Dermis blood vessel endothelial cell (primary cell): Measurements from ENCODE around the gene GJA4. TPM values are rescaled to one million over a fixed set of nuclear protein-coding genes. Genes with fewer than 3 reads are reported as not detected.
A peak's percentile ranks its signal among the peaks of the same experiment; 100 is the strongest.
"Not testable (repeated sequence)": the region's sequence is repeated elsewhere in the genome, so short reads cannot be mapped to it uniquely, and the experiment has no call there.

Source experiments
- DNase-seq: peaks from one replicate; pipeline ENCODE4 v3.0.0; 2010
- total RNA-seq: library from RNA; depleted of rRNA; stranded (reverse); fragments of >200 nt; gene quantifications from 2 replicates; pipeline ENCODE4 v1.2.3, GENCODE V29; 2014

GJA4 gene
- total RNA-seq, 1 donor from 2014 or later = 54.3 TPM

DNA sequence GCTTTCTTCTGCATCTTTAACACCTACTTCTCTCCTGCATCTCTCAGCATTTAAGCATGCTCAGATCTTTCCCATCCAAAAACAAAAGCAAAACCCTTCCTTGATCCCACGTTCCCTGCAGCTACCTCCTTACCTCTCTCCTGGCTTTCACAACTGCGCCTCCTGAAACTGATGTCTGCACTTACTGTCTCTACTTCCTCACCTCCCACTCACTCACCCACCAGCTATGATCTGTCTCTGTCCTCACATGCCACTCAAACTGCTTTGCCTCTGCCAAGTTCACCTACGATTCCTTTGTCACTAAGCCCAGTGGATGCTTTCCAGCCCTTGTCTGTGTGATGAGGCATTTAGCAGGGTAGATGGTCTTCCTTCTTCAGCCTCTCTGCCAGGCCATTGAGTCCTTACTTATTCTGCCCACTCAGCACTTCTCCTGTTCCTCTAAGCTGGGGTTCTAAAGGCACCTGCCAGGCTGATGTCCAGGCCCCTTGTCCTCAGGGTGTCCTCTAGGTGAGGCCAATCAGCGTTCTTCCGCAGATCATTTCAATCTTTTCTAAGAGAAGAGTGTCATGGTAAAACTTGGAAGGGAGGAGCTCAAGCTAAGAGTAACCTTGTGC is 21.8 kb upstream of the GJA4 start:
- DNase-seq = no peak

DNA sequence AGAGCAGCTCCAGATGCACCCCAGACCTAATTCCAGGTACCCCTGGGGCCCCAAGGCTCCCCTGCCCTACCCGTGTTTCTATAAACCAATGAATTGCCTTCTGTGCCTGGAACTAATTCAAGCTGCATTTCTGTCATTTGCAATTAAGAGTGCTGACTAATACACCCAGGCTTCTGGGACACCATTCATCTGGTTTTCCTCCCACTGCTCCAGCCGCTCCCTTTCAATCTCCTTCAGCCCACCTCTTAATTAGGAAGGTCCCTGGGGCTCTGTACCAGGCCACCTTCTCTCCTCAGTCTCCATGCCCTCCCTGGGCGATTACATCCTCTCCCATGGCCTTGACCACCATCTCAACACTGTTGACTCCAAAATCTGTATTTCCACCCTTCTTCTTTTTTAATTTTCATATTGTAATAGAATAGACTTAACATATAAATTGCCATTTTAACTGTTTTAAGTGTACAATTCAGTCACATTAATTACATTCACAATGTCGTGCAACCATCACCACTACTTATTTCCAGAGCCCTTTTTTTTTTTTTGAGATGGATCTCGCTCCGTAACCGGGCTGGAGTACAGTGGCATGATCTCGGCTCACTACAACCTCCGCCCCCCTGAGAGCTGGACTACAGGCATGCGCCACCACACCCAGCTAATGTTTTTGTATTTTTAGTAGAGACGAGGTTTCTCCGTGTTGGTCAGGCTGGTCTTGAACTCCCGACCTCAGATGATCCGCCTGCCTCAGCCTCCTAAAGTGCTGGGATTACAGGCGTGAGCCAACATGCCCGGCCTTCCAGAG is 21.0 kb upstream of the GJA4 start:
- no peak for DNase-seq

DNA sequence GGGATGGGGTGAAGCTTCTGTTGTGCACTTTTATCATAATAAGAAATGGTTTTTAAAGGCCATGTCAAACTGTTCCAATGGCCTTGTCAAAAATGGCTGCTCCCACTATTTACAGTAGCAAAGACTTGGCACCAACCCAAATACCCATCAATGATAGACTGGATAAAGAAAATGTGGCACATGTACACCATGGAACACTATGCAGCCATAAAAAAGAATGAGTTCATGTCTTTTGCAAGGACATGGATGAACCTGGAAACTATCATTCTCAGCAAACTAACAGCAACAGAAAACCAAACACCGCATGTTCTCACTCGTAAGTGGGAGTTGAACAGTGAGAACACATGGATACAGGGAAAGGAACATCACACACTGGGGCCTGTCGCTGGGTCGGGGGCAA is 19.7 kb upstream of the GJA4 start:
- DNase-seq = not testable (repeated sequence)

DNA sequence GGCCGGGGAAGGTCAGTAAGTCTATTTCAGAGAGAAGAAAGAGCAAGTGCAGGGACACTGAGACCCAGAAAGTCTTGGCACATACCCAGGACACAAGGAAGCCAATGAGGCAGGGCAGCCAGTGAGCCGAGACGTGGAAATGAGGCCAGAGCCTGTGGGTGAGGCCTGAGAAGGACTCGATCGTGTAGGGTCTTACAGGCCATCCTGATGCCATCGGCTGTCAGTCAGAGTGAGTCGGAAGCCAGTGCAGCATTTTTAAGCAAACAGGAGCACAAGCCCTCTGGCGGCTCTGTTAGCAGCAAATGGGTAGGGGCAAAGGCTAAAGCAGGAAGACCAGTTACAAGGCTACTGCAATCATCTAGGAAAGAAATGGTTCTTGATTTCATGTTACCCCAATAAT is 17.8 kb upstream of the GJA4 start:
- DNase-seq = no peak

DNA sequence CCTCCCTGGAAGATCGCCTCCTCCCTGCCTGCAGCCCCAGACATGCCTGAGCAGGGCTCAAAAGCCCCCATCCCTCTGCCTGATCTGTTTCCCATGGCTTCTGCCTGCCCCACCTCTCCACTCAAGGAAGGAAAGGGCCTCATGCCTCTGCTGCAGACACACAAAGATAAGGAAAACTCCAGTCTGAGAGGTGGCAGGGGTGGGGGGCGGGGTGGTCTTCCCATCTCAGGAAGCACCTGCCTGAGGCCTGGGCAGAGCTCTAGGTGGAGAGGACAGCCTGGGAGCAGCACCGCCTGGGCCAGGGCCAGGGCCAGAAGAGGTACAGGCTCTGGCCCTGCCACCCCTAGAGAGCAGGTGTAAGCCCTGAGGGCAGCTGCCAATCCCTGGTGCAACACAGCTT is 15.9 kb upstream of the GJA4 start:
- DNase-seq = no peak

DNA sequence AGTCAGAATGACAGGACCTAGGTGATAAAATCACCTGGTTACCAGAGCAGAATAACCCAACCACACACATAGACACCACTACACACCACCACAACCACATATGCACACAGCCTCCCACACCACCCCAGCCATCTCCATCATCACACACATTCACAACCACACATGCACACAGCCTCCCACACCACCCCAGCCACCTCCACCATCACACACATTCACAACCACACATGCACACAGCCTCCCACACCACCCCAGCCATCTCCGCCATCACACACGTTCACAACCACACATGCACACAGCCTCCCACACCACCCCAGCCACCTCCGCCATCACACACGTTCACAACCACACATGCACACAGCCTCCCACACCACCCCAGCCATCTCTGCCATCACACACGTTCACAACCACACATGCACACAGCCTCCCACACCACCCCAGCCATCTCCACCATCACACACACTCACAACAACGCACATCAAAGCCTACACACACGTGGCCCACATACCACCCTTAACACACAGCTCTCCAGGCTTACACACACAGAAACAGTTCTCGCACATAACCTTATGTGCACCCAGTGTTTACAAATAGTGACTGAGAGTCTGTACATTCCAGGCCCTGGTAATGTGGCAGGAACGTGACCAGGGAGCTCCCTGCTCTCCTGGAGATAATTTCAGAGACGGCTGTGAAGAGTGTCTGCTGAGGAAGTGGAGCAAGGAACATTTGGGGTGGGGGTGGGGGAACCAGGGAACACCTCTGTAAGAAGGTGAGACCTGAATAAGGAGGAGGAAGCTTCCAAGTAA is 15.1 kb upstream of the GJA4 start:
- no peak for DNase-seq

DNA sequence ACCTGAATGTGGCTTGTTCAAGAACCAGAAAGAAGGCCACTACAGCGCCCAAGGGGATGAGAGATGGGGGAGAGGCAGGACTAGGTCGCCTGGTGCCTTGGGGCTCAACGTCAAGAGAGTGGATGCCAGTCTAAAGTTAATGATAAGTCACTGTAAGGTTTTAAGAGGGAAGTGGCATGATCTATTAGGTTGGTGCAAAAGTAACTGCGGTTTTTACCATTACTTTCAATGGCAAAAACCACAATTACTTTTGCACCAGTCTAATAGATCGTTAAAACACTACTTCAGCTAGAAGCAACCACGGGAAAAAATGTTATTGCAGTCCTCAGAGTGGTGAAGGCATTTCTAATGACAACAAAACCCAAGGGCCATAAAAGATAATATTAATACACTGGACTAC is 14.4 kb upstream of the GJA4 start:
- DNase-seq = no peak

DNA sequence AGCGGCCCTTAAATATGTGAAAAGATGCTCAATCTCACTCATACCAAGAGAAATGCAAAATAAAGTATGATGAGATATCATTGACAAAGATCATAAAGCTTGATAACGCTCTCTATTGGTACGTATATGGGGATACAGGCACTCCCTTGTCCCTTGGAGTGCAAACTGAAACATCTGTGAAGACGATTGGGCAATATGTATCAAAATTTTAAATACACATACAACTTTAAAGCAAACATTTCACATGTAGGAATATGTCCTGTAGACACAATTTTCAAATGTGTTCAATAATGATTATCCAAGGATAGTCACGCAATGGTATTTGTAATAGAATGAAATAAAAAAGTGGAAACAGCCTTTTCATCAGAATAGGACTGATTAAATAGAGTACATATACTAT is 13.8 kb upstream of the GJA4 start:
- DNase-seq = no peak

DNA sequence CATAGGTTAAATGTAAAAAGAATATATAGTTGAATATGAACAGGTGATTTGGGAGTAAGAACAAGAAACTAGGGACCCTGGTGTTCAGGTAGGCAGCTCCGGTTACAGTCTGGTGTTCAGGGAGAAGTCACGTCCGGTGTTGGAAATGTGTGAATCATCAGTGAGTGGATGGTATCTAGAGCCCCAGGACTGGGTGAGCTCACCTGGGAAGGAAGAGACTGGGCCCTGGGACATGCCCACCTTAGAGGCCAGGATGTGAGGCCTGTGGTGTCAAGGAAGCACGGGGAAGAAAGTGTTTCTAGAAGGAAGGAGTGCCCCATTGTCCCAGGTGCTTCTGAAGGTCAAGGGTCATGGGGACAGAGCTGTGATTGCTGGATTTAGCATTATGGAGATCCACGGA is 13.3 kb upstream of the GJA4 start:
- no peak for DNase-seq

DNA sequence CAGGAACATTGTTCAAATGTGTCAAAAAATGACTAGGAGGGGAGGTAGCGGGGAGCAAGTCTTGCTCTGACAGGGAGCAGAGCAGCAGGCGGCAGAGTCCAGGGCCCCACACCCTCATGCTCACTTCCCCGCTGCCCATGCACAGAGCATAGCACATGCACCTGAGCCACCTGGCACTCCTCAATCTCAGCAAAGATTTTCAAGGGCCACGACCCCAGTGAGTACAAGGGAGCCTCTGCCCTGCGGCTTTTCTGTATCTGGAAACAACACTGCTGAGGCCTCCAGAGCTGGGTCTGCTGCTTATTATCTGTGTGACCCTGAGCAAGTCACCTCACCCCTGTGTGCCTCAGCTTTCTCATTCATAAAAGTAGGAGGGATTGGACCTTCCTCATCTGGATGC is 12.8 kb upstream of the GJA4 start:
- DNase-seq = no peak

DNA sequence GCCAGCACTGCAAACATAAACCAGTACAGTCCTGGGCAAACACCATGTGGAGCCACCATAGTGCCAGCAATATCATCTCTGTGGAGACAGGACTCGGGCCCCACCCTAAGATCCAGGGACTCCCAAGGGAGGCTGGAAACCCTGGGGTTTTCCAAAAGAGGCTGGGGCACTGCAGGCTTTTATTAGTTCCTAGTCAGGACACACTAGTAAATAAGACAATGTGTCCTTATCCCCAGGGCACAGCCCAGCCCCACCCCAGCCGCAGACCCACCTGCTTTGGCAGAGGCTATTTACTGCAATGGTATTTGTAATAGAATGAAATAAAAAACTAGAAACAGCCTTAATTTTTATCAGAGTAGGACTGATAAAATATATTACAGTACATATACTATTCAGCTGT is 12.3 kb upstream of the GJA4 start:
- DNase-seq = no peak

DNA sequence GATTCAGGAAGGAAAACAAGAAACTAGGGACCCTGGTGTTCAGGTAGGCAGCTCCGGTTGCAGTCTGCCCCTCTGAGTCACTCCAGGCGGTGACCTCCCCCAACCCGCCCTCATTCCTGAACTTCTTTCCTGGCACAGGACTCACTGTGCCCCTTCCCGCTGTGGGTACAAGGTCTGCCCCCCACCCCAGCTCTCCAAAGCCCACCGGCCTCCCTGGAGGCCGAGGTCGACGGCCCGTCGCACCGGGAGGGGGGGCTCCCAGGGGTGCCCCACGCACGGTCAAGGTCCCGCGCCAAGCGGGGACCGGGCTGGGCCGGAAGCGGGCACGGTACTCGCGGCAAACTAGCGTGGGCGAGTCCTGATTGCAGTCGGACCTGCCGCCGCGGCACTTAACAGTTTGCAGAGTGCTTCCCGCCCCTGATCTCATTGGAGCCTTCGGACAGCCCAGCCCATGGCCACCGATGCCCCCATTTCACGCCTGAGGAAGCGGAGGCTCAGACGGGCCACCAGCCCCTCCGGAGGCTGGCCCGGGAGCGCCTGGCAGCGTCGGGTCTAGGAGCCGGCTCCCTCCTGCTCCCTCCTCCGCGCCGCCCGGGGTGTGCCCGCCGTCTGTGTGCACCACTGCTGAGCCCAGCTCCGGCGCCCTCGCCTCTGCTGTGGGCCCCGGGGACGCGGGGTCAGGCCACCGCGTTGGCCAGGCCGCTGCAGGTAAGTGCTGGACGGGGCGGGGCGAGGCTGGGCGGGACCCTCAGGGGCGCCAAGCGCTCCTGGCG is 11.5 kb upstream of the GJA4 start, which contains the start of gene GJB3:
Gene GJB3 (plus strand): TSS at position 144 of the 773 bp plus-strand sequence. CDS start 3,549 bp downstream, outside the sequence.
- DNase-seq = no peak

DNA sequence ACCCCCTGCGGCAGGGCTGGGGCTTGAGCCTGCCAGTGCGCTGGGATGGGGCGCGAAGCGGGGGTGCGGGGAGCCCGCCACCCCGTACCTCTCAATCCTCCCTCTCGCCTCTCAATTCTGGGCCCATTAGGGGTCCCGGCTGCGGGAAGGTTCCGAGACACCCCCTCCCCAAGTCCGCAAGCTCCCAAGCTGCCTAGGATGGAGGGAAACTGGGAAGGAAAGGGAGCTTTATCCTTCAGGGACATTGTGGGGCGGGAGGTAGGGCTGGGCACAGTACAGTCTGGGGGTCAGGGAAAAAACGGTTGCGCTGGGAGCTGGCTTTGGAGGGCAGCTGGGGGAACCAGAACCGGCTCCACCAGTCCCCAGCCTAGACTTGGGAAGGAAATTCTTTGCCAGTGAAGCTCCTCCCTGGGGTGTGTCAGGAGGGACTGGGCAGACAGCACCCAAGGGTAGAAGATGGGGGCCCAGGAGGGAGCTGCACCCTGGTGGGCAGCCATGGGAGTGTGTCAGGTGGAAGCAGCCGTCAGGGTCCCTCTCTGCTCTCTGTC is 10.9 kb upstream of the GJA4 start:
- DNase-seq = no peak

DNA sequence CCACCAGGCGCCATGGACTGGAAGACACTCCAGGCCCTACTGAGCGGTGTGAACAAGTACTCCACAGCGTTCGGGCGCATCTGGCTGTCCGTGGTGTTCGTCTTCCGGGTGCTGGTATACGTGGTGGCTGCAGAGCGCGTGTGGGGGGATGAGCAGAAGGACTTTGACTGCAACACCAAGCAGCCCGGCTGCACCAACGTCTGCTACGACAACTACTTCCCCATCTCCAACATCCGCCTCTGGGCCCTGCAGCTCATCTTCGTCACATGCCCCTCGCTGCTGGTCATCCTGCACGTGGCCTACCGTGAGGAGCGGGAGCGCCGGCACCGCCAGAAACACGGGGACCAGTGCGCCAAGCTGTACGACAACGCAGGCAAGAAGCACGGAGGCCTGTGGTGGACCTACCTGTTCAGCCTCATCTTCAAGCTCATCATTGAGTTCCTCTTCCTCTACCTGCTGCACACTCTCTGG is 8.0 kb upstream of the GJA4 start:
- no peak for DNase-seq

DNA sequence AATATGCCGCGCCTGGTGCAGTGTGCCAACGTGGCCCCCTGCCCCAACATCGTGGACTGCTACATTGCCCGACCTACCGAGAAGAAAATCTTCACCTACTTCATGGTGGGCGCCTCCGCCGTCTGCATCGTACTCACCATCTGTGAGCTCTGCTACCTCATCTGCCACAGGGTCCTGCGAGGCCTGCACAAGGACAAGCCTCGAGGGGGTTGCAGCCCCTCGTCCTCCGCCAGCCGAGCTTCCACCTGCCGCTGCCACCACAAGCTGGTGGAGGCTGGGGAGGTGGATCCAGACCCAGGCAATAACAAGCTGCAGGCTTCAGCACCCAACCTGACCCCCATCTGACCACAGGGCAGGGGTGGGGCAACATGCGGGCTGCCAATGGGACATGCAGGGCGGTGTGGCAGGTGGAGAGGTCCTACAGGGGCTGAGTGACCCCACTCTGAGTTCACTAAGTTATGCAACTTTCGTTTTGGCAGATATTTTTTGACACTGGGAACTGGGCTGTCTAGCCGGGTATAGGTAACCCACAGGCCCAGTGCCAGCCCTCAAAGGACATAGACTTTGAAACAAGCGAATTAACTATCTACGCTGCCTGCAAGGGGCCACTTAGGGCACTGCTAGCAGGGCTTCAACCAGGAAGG is 7.4 kb upstream of the GJA4 start:
- DNase-seq = no peak

DNA sequence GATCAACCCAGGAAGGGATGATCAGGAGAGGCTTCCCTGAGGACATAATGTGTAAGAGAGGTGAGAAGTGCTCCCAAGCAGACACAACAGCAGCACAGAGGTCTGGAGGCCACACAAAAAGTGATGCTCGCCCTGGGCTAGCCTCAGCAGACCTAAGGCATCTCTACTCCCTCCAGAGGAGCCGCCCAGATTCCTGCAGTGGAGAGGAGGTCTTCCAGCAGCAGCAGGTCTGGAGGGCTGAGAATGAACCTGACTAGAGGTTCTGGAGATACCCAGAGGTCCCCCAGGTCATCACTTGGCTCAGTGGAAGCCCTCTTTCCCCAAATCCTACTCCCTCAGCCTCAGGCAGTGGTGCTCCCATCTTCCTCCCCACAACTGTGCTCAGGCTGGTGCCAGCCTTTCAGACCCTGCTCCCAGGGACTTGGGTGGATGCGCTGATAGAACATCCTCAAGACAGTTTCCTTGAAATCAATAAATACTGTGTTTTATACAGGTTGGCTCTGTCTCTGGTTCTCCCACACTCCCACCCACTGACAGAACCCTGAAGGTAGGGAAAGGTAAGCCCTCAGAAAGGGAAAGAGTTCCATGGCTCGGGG is 6.8 kb upstream of the GJA4 start:
- no peak for DNase-seq

DNA sequence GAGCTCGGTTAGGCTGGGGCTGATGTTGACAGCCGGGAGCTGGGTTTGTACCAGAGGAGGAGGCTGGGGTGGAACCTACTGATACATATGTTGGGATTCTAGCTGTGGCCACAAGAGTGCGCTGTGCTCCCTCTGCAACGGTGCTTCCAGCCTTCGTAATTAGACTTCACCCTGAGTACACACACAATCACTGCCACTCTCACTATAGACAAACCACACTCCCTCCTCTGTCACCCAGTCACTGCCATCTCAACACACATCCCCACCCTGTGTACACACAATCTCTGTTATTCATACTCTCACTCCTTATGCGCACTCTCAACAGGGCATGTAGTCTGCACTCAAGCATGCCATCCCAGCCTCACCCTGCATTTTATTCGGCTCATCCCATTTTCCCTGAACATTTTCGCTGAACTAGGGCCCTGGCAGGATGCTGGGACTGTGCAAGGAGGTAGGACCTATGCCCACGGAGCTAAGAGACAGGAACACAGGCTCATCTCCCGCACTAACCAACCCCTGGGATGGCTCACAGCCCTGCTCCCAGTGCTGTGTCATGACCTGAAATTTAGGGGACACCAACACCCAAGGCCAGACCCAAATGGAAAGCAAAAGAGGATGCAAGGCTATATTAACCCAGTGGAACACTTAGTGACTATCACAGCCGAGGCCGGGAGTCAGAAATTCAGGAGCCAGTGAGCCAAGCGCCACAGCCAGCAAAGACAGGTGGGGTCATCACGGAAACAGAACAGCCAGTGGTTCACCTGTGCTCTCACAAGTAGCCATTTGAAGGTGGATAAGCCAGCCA is 6.1 kb upstream of the GJA4 start:
- peak; percentile 90 for DNase-seq

DNA sequence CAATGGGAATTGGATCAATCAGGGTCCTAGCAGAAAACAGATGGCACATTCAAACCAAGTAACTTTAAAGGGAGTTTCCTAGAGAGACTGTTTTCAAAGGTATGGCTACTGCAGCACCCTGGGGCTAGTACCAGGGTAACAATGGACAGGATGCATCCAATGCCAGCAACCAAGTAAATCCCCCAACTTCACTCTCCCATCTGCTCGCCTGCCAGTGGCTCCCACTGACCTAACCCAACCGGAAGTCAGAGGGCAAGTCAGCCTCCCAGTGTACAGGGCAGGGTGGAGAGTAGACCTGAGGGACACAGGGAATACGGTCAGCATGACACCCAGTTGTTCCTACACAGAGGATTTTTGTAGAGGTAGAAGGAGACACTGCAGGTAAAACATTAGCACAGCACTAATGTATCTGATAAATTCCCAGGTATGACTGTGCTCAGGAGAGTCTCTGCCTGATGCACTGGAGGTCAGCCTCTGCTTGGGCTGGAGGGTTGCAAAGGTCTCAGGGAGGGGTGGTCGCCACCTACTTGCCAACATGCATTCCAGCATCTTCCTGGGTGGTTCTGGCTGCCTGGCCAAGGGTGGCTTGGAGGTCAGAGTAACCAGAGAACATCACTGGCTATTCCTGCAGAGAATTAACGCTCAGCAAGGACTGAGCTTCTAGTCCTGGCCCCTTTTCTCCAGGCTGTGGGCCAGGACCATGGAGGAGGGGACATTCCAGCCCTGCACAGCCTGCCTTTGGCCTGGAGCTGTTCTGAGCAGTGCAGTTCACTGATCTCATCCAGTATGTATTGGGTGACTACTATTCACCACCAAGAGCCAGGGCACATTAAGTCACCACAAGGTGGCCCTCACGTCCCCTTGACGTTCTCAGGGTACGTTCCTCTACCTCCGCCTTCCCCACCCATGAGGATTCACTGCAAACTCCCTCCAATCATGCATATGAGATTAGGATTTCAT is 5.1 kb upstream of the GJA4 start:
- DNase-seq = peak; percentile 64

DNA sequence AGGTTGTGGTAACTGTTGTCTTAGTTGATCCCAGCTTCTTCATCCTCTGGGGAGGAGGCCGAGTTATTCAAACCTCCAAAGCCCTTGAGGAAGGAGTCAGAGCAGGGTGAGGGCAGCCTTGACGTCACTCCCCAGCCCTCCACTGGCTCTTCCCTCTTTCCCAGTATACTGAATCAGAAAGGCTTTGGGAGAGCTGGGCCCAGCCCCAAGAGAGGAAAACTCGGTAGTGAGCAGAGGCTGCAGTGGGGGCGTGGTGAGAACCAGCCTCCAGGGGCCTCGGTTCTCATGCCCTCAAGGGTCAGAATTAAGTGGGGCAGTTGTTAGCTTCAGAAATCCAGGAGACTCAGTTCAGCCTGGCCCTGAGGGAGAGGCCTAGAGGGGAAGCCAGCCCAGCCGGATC is 1.8 kb upstream of the GJA4 start:
- DNase-seq = no peak
